SHP77 (cell line): ENCODE results near the gene COL15A1.

Experiments
- DNase-seq, 2 experiments: peaks; one replicate each; lab custom pipeline; 2025; lab: John Stamatoyannopoulos, UW

The COL15A1 gene

DNA sequence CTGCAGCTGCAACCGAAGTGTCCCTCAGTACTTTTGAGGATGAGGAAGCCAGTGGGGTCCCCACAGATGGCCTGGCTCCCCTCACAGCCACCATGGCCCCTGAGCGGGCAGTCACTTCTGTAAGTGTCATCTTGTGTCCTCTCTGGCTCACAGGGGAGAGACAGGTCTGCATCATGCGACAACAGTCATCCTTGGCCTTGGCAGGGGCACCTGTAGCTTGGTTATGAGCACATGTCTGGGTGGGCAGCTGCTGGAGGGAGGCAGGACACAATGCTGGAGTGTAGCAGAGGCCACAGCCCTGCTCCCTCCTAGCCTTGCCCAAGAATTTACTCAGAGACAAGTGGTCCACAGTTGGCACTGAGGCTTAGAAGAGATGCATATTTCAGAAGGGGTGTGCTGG lies 71.7 kb downstream of the COL15A1 start:
- no peak for DNase-seq

DNA sequence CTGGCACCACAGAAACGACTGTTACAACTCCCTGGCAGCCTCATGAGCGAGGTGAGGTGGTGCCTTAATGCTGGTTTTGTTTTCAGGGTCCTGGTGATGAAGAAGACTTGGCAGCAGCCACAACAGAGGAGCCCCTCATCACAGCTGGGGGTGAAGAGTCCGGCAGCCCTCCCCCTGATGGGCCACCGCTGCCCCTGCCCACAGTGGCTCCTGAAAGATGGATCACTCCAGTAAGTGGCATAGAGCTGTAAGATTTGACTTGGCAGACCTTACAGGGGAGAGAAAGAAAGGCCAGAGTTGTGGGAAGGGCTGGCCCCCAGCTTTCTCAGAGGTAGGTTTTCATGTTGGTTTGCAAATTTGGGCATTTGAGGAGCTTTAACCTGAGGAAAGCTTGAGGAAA lies 72.2 kb downstream of the COL15A1 start:
- no peak for DNase-seq

- no peak for DNase-seq
These were observed 73.1 kb downstream of the COL15A1 start for GRCh38 chr9:99016681-99017387.

DNA sequence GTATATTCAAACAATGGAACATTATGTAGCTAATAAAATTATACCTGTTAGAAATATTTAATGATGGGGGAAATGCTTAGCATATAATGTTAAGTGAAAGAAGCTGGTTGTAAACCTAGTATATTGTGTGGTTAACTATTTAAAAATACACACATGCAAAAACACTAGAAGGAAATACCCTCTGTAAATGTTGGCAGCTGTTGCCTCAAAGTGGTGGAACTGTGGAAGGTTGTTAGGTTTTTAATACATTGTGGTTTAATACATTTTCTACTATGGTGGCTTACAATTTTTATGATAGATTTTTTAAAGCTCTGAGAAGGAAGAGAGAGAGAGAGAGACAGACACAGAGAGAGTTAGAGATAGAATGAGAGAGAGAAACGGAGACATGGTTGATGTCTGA lies 74.9 kb downstream of the COL15A1 start:
- DNase-seq = no peak

- DNase-seq = no peak
These were observed 76.0 kb downstream of the COL15A1 start for GRCh38 chr9:99019510-99020331.

DNA sequence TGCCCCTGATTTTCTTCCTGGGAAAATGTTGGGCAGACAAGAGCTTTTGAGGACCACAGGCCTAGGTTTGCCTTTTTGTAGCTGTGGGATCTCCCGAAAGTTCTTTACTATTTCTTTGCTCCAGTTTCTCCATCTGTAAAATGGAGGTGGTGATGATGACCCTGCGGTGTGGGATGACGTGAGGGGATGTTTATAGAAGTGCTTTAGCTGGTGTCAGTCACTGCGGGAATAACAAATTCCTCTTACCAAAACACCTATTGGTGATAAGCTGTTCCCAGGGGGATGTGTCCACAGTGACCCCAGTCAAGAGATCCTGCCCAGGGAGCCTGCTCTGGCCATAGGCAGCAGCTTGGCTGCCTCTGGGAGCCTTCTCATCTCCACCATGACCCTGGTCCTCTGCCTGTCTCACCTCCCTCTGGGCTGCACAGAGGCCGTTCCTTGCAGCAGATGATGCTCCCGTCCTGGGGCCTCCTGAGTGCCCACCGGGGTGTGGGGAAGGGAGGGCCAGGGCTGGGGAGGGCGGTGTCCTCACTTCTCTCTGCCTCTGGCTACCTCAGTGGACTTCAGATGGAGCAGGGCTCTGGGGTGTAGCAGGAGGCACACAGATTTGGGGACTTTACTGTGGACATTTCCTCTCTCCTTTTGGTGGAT lies 77.2 kb downstream of the COL15A1 start:
- DNase-seq = no peak

GRCh38 chr9:99021512-99021911 lies 77.8 kb downstream of the COL15A1 start:
- DNase-seq = no peak

DNA sequence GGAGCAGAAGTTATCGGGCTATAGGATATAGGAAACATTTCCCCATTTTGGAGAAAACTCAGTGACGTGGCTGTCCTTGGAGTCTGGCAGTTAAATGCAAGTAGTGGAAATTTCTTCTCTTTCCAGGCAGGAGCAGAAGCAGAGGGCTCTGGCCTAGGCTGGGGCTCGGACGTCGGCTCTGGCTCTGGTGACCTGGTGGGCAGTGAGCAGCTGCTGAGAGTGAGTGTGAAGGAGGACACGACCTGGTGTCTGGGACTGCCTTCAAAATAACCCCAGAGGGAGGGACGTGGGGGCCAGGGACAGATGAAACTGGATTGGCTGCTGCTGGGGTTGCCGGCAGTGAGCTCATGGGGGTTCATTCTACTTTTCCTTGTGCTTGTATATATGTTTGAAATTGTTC lies 79.5 kb downstream of the COL15A1 start:
- DNase-seq = no peak

- DNase-seq = peak; percentile 7 to 20
These were observed 80.1 kb downstream of the COL15A1 start for GRCh38 chr9:99023831-99024230.

DNA sequence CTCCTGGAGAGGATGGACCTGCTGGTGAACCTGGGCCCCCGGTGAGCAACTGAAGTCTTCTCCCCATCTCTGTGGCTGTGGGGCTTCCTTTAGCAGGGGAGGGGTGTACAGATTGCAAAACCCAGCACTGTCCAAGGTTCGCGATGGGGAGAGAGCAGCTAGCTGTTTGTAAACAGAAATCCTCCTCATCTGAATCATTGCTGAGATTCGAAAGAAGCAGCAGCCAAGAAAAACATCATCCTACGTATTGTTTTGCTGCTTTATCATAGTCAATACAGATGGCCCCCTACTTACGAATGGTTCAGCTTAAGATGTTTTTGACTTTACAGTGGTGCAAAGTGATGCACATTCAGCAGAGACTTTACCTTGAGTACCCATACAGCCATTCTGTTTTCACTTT lies 81.3 kb downstream of the COL15A1 start:
- no peak for DNase-seq

- no peak for DNase-seq
These were observed 82.0 kb downstream of the COL15A1 start for GRCh38 chr9:99025616-99026270.

DNA sequence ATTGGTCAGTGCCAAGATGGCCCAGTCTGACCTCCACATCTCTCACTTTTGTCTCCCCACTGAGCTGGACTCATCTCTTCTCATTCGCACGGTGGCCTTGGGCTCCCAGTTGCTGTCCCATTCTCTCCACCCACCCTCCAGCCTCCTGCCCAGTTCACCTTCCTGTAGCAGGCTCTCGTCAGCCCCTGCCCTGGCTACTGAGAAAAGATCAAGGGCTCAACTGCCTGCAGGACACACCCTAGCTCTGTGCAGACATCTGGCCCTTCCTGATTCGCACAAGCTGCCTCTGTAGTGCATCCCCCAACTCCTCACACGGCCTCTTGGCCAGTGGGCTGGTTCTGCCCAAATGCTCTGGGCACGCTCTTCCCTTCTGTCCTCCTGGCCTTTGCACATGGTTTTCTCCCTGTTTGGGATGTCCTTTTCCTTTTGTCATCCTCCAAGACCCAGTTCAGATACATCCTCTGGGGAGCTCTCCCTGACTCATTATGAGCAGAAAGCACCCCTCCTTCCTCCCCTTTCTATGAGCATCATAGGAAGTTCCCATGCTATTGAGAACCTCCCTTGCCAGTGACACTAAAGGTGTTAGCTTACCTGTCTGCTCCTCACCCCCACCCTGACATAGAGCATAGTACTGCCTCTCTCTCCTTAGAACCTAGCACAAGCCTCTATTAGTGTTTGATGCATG lies 82.7 kb downstream of the COL15A1 start:
- DNase-seq = no peak

GRCh38 chr9:99026956-99027298 lies 83.2 kb downstream of the COL15A1 start:
- no peak for DNase-seq

DNA sequence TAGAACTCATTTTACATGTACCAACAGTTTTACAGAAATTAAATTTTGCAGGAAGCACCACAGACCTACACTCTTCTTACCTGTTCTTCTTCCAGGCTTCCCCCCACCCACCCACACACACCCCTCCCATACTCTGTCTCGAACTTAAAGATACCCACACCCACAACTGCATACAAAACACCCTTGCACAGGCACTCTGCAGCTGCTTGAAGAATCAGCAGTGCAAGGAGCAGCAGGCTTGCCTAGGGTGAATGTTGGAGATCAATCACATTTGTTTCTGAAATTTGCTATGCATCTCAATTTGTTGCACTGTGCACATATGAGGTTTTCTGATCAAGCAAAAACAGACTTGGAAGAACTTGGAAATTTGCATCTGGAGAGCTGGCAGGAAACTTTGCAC lies 83.7 kb downstream of the COL15A1 start:
- DNase-seq = no peak

DNA sequence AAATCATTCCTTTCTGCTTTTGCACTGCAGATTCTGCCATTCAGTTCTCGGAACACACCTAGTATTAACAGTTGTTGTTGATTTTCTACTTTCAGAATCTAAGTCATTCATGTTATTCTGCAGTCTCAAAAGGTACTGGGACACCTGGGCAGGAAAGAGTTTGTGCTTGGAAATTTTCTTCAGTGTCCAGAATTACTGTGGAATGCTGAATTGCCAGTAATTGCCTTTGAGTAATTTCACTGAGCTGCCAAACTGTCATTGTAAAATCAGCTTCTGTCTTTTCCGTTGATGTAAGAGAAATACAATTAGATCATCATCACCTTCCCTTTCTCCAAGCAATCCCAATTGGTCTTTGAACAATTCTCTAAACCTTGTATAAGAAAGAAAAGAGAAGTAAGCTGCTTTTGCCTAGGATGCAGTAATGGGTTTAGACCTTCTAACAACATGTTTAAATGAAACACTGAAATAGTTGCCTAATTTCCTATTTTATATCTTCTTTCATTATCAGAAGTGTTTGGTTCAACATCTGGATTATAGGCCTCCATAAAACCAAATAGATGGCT lies 85.5 kb downstream of the COL15A1 start:
- DNase-seq = no peak

GRCh38 chr9:99030092-99030511 lies 86.4 kb downstream of the COL15A1 start:
- DNase-seq = no peak

- DNase-seq = no peak
These were observed 87.0 kb downstream of the COL15A1 start for GRCh38 chr9:99030610-99031109.

- DNase-seq = no peak
These were observed 87.6 kb downstream of the COL15A1 start for GRCh38 chr9:99031319-99031718.

- no peak for DNase-seq
These were observed 88.3 kb downstream of the COL15A1 start for GRCh38 chr9:99031994-99032393.

DNA sequence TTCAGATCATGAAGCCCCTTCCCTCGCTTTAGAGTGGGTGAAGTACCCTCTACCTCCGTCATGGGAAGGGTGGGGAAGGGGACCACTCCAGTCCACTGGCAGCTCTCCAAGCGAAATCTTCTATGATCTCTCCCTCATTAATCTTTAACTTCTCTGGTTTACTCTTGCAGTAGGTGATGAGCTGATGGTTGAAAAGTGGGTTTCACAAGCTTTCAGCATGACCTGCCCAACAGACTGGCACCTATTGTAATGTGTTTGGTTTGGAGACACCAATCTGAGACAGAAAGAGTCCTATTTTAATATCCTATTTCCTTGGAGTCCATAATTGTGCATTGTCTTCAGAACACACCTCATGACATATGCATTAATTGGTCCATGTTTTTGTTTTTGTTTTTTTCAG lies 90.4 kb downstream of the COL15A1 start:
- DNase-seq = no peak

GRCh38 chr9:99035313-99035712 lies 91.6 kb downstream of the COL15A1 start:
- DNase-seq = no peak
